HepG2 (cell line): ENCODE measurements around the gene KCNAB3. TPM values are rescaled to one million over a fixed set of nuclear protein-coding genes. Genes with fewer than 3 reads are reported as not detected.

Experiments
- ASH2L ChIP-seq: fragments of 300-600, 200-600 bp; sonication (generic); IDR thresholded peaks from 2 replicates; pipeline ENCODE4 v1.7.0; 2017; ENCODE audit warnings: low read depth, mild to moderate bottlenecking, moderate library complexity, mixed read lengths, low read length; ENCODE audit not compliant: insufficient read length
- MYC ChIP-seq: sonication (generic); formaldehyde crosslinking; IDR thresholded peaks from 2 replicates; pipeline ENCODE4 v1.9.0; 2021; ENCODE audit warnings: missing genetic modification reagents, borderline replicate concordance
- SALL1 ChIP-seq: sonication (generic); formaldehyde crosslinking; IDR thresholded peaks from 2 replicates; pipeline ENCODE4 v1.8.0; 2022; ENCODE audit warnings: mild to moderate bottlenecking, missing genetic modification reagents
- polyA plus RNA-seq, 8 experiments: library from polyadenylated mRNA; depleted of rRNA in 3 of 8; stranded (reverse) in 7 of 8; unstranded in 1 of 8; fragments of >200 nt; fragmentation: Illumina TruSeq in 4 of 8; extraction: Trizol in 4 of 8; gene quantifications; 2 replicates each; pipeline versions ENCODE4 v1.2.1 to v1.2.3, GENCODE V29; 2011 to 2016; ENCODE audit warnings: low read depth in 4 of 8, missing spikeins in 1 of 8, mixed read lengths in 1 of 8; ENCODE audit not compliant: insufficient read depth in 1 of 8
- total RNA-seq, 5 experiments: library from RNA; depleted of rRNA; stranded (reverse); fragments of >200 nt; fragmentation: Illumina TruSeq; extraction: Trizol; gene quantifications; 2 replicates each; pipeline ENCODE4 v1.2.3, GENCODE V29; 2016; ENCODE audit warnings: low read depth in 1 of 5
- TF ChIP-seq, protein P1 (sequence below): sonication (generic); formaldehyde crosslinking; IDR thresholded peaks from one replicate; pipeline ENCODE4 v1.5.1; 2020; ENCODE audit warnings: mild to moderate bottlenecking, missing genetic modification reagents; ENCODE audit errors: not compliant biosample characterization
- TF ChIP-seq, protein P2 (sequence below): sonication (generic); formaldehyde crosslinking; IDR thresholded peaks from 2 replicates; pipeline ENCODE4 v1.8.0; 2022; ENCODE audit warnings: missing genetic modification reagents, mild to moderate bottlenecking, inconsistent platforms, borderline replicate concordance

KCNAB3 gene
- total and polyA plus RNA-seq, 2 of the 13 experiments (the other 11 are each of a cell fraction or from before 2014, with no cell fraction given) = 0.29 to 0.88 TPM

DNA sequence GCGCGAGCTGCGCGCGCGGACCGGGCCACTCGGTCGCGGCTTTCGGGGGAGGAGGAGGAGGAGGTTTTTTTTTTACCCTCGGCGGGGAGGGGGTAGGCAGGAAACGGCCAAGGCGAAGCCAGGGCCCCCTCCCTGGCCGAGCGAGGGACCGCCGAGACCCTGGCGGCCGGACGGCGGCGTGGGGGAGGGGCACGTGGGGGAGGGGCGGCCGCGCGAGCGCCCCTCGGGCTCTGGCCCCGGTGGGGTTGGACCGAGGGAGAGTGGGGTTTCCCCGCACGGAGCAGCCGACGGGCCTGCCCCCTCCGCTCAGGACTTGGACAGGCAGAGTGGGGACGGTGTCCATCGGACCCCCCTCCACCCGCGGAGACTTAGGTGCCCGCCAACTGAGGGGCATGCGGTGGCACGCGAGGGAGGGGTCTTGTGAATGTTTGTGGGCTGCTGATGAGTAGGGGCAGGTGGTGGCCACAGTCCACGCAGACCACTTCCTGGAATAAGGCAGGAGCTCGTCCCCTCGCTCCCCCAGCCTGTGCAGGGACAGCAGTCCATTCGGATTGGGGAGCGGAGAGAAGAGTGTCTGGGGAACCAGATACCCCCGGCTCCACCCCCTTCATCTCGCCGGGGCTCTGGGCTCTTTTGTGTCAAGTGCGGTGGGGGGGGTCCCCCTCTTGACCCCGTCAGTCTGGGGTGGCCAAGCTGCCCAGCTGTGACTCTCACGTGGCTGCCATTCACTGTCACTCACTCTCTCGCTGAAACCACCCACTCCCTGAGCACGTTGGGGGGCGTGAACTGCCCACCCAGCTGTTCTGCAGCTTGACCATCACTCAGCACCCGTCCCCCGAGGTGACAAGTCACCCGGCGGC, 44.1 kb downstream of the KCNAB3 start (continued):
- TF ChIP-seq, protein P1, sequence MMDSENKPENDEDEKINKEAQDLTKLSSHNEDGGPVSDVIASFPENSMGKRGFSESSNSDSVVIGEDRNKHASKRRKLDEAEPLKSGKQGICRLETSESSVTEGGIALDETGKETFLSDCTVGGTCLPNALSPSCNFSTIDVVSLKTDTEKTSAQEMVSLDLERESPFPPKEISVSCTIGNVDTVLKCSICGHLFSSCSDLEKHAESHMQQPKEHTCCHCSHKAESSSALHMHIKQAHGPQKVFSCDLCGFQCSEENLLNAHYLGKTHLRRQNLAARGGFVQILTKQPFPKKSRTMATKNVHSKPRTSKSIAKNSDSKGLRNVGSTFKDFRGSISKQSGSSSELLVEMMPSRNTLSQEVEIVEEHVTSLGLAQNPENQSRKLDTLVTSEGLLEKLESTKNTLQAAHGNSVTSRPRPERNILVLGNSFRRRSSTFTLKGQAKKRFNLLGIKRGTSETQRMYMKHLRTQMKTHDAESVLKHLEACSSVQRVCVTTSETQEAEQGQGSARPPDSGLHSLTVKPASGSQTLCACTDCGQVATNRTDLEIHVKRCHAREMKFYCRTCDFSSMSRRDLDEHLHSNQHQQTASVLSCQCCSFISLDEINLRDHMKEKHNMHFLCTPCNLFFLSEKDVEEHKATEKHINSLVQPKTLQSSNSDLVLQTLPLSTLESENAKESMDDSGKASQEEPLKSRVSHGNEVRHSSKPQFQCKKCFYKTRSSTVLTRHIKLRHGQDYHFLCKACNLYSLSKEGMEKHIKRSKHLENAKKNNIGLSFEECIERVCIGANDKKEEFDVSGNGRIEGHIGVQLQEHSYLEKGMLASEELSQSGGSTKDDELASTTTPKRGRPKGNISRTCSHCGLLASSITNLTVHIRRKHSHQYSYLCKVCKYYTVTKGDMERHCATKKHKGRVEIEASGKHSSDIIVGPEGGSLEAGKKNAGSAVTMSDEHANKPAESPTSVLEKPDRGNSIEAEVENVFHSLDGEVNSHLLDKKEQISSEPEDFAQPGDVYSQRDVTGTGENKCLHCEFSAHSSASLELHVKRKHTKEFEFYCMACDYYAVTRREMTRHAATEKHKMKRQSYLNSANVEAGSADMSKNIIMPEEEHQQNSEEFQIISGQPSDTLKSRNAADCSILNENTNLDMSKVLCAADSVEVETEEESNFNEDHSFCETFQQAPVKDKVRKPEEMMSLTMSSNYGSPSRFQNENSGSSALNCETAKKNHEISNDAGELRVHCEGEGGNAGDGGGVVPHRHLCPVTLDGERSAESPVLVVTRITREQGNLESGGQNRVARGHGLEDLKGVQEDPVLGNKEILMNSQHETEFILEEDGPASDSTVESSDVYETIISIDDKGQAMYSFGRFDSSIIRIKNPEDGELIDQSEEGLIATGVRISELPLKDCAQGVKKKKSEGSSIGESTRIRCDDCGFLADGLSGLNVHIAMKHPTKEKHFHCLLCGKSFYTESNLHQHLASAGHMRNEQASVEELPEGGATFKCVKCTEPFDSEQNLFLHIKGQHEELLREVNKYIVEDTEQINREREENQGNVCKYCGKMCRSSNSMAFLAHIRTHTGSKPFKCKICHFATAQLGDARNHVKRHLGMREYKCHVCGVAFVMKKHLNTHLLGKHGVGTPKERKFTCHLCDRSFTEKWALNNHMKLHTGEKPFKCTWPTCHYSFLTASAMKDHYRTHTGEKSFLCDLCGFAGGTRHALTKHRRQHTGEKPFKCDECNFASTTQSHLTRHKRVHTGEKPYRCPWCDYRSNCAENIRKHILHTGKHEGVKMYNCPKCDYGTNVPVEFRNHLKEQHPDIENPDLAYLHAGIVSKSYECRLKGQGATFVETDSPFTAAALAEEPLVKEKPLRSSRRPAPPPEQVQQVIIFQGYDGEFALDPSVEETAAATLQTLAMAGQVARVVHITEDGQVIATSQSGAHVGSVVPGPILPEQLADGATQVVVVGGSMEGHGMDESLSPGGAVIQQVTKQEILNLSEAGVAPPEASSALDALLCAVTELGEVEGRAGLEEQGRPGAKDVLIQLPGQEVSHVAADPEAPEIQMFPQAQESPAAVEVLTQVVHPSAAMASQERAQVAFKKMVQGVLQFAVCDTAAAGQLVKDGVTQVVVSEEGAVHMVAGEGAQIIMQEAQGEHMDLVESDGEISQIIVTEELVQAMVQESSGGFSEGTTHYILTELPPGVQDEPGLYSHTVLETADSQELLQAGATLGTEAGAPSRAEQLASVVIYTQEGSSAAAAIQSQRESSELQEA (CRISPR knock-in tag) = no peak
- TF ChIP-seq, protein P2, sequence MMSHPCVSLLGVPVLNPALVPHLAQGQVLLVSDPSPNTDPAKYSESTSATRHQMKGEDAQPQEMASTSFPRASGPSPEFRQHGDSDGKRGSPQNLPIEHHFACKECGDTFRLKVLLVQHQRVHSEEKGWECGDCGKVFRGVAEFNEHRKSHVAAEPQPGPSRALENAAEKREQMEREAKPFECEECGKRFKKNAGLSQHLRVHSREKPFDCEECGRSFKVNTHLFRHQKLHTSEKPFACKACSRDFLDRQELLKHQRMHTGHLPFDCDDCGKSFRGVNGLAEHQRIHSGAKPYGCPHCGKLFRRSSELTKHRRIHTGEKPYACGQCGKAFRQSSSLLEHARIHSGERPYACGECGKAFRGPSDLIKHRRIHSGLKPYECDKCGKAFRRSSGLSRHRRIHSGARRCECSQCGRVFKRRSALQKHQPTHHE (CRISPR knock-in tag) = no peak
- 0 out of 2 replicates have a peak, but pooled peaks have one; percentile 31 for TF ChIP-seq MYC (CRISPR knock-in tag)
- TF ChIP-seq ASH2L = peak; percentile 2
- TF ChIP-seq SALL1 (CRISPR knock-in tag) = peak; percentile 17; the same call in 1 of the 2 replicates
